B cell (primary cell): ENCODE results near the gene STK40.

Experiments used
- CTCF ChIP-seq: fragments of 200-600 bp; IDR thresholded peaks from one replicate; pipeline ENCODE4 v1.8.0; 2022; ENCODE audit warnings: antibody characterized with exemption, mild to moderate bottlenecking
- EZH2 ChIP-seq: IDR thresholded peaks from 2 replicates; pipeline ENCODE4 v1.6.1; 2012; ENCODE audit warnings: borderline replicate concordance, low read depth, mild to moderate bottlenecking, moderate library complexity, low read length; ENCODE audit not compliant: insufficient read depth, poor library complexity, severe bottlenecking

DNA sequence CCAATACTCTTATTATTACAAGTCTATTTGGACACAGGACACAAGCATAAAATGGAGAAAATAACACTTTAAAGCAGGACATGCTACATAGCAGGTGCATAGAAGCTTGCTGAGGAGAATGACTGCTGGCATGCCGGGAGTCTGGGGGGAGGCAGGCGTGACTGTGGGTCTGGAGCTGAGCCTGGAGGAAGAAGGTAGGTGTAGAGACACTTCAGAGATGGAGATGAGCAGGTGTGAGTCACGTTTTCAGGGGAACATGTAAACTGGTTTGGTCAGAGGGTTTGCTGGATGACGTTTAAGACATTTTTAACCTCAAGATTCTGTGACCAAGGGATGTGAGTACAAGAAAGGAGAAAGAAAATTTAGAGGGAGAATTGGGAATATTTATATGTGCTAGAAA, 40.1 kb upstream of the STK40 start:
- TF ChIP-seq EZH2 = no peak
- TF ChIP-seq CTCF = no peak
